Measurements from ENCODE around the gene DSPP. TPM values are rescaled to one million over a fixed set of nuclear protein-coding genes. Genes with fewer than 3 reads are reported as not detected.

DSPP gene
- total RNA-seq, 1 donor from 2014 or later = not detected

GRCh38 chr4:87654487-87655044 lies 46.2 kb downstream of the DSPP start:
- no peak for DNase-seq (ENCODE audit: low spot score)
- Mint-ChIP-seq H3K9me3 (ENCODE audit: unreplicated experiment) (no peaks in the 10 kb centered on the region), H3K27ac (ENCODE audit: unreplicated experiment) (no peak overlapping the region), H3K4me3 (ENCODE audit: unreplicated experiment) (no peak overlapping the region), H3K4me1 (ENCODE audit: unreplicated experiment) (peaks cover 5% of the 10 kb centered on the region), H3K36me3 (ENCODE audit: low read depth, unreplicated experiment) (no peaks in the 10 kb centered on the region), H3K27me3 (ENCODE audit: unreplicated experiment) (no peaks in the 10 kb centered on the region)
- TF ChIP-seq CTCF (IDR thresholded peaks at IDR 0.05; ENCODE audit: unreplicated experiment) = no peak

- no peak for DNase-seq (ENCODE audit: low spot score)
These were observed 49.2 kb downstream of the DSPP start for GRCh38 chr4:87657525-87657924.

GRCh38 chr4:87659247-87659931 lies 51.1 kb downstream of the DSPP start:
- no peak for DNase-seq (ENCODE audit: low spot score)
- H3K9me3 Mint-ChIP-seq (ENCODE audit: unreplicated experiment) = peaks cover 9% of the 10 kb centered on the region
- H3K36me3 Mint-ChIP-seq (ENCODE audit: low read depth, unreplicated experiment) = peaks cover 12% of the 10 kb centered on the region
- H3K4me1 Mint-ChIP-seq (ENCODE audit: unreplicated experiment) = no peaks in the 10 kb centered on the region
- no peak overlapping the region for H3K4me3 Mint-ChIP-seq (ENCODE audit: unreplicated experiment)
- TF ChIP-seq CTCF (IDR thresholded peaks at IDR 0.05; ENCODE audit: unreplicated experiment) = no peak
- peaks cover 4% of the 10 kb centered on the region for H3K27me3 Mint-ChIP-seq (ENCODE audit: unreplicated experiment)
- H3K27ac Mint-ChIP-seq (ENCODE audit: unreplicated experiment) = no peak overlapping the region

More at GRCh38 chr4:87657525-87657924, 49.2 kb downstream of the DSPP start:
- TF ChIP-seq CTCF (IDR thresholded peaks at IDR 0.05; ENCODE audit: unreplicated experiment) = no peak
- Mint-ChIP-seq H3K27me3 (ENCODE audit: unreplicated experiment) (peaks cover 3% of the 10 kb centered on the region), H3K4me3 (ENCODE audit: unreplicated experiment) (no peak overlapping the region), H3K9me3 (ENCODE audit: unreplicated experiment) (peaks cover 7% of the 10 kb centered on the region), H3K36me3 (ENCODE audit: low read depth, unreplicated experiment) (peaks cover 9% of the 10 kb centered on the region), H3K27ac (ENCODE audit: unreplicated experiment) (no peak overlapping the region), H3K4me1 (ENCODE audit: unreplicated experiment) (no peaks in the 10 kb centered on the region)

- no peak for DNase-seq (ENCODE audit: low spot score)
- H3K36me3 Mint-ChIP-seq (ENCODE audit: low read depth, unreplicated experiment) = peaks cover 12% of the 10 kb centered on the region
- peaks cover 9% of the 10 kb centered on the region for H3K9me3 Mint-ChIP-seq (ENCODE audit: unreplicated experiment)
- H3K27ac Mint-ChIP-seq (ENCODE audit: unreplicated experiment) = no peak overlapping the region
- TF ChIP-seq CTCF (IDR thresholded peaks at IDR 0.05; ENCODE audit: unreplicated experiment) = no peak
- peaks cover 4% of the 10 kb centered on the region for H3K27me3 Mint-ChIP-seq (ENCODE audit: unreplicated experiment)
- no peaks in the 10 kb centered on the region for H3K4me1 Mint-ChIP-seq (ENCODE audit: unreplicated experiment)
- H3K4me3 Mint-ChIP-seq (ENCODE audit: unreplicated experiment) = no peak overlapping the region
These were observed 54.5 kb downstream of the DSPP start for GRCh38 chr4:87662871-87663270.

Other genes starting within 250 kb of the DSPP start
- gene HSD17B11, start 217.3 kb upstream of the DSPP start, total RNA-seq (ENCODE audit: unreplicated experiment) = 27.2 TPM
- 16.6 TPM for gene NUDT9, start 186.0 kb upstream of the DSPP start, total RNA-seq (ENCODE audit: unreplicated experiment)
- 3.3 TPM for gene SPARCL1, start 79.2 kb upstream of the DSPP start, total RNA-seq (ENCODE audit: unreplicated experiment)
- 0.13 TPM for gene DMP1, start 41.8 kb downstream of the DSPP start, total RNA-seq (ENCODE audit: unreplicated experiment)
- gene IBSP, start 191.0 kb downstream of the DSPP start, total RNA-seq (ENCODE audit: unreplicated experiment) = not detected
- not detected for gene MEPE, start 224.4 kb downstream of the DSPP start, total RNA-seq (ENCODE audit: unreplicated experiment)

All from endothelial cell (in vitro differentiated cells).